Stimulated activated CD8-positive, alpha-beta memory T cell treated with anti-CD3 and anti-CD28 coated beads, Interleukin-12 subunit alpha, Interleukin-12 subunit beta, amount 100 ng/mL, for 1 hour (primary cell): Measurements from ENCODE around the gene SLTM.
"Not testable (repeated sequence)": the region's sequence is repeated elsewhere in the genome, so short reads cannot be mapped to it uniquely, and the experiment has no call there.

ENCODE experiments used
- DNase-seq: peaks from one replicate; pipeline ENCODE4 v3.0.0-alpha.2; 2020; ENCODE audit warnings: low read depth

The SLTM gene

DNA sequence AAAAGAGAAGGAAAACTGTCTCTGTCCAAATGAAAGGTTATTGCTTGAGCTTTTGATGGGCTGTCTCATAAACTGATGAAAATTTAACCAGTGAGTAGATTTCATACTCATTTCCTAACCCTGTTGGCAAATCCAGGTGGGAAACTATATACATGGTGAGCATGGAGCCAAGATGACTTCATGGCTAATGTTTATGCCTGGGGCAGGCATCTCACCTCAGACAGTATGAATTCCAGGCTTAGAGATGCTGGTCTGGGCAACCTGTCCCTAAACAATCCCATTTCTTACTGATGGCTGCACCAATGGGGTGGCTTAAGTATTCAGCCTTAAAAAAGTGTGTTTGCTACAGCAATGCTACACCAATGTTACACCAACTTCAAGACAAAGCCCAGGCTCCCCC, 58.1 kb downstream of the SLTM start:
- DNase-seq = no peak

DNA sequence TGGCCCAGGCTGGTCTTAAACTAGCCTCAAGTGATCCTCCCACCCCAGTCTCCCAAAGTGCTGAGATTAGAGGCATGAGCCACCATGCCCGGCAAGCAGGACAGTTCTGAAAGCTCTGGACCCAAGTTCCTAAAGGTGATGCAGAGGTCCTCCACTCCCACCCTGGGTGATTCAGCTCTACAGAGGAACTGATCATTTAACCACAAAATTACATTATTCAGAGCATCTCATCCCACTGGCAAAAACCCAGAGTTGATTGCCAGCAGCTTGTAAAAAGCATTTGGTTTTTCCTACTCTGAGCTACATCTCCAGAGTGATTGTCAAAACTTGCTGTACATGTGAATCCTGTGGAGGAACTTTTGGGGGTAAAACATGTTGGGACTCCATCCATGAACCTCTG, 60.2 kb downstream of the SLTM start:
- no peak for DNase-seq

DNA sequence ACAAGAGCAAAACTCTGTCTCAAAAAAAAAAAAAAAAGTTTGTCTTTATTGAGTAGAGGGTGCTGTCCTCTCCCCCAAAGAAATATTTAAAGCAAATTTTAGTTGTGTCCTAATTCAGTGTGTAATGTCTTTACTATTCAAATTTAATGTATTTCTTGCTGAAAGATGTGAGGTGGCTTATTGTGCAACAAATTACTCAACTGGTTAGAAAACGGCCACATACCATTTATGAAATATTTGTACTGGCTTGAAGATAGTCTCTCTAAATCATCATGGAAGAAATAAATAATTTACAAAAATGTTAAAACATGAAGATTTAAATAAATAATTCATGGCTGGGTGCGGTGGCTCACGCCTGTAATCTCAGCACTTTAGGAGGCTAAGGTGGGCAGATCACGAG, 63.0 kb downstream of the SLTM start:
- no peak for DNase-seq

DNA sequence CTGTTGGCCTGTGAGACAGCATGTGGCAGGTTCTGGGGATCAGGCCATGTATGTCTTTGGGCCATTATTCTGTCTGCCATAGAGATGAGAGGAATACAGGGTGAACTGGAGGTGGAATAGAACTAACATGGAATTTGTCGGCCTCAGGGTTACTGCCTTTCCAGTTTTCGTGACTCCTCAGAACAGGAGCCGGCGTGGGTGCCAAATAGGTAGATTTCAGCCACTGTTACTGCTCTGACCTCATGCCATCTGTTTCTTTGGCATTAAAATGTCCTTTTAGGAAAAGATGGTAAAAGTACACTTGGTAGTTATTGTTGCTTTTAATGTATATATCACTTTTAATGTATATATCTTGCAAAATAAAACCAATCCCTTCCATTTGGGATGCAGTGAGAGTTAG, 65.6 kb downstream of the SLTM start:
- DNase-seq = no peak

DNA sequence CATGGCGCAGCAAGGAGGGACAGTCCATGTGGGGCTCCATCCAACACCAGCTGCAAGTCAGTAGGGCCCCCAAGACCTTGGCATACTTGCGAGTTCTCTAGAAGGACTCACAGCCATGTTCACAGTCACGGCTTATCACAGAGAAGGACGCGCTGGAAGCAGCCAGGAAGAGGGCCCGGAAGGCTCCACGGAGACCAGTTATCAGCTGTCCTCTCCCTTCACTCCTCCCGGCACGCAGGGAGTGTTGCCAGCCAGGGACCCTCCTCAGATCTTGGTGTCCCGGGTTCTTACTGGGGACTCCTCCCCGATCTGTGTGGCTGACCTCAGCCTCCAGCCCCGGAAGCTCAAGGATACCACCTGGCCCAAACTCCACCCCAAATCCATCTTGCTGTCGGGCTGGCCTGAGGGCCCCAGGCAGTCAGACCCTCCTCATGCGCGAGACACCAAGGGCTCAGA, 68.0 kb downstream of the SLTM start:
- DNase-seq = no peak

DNA sequence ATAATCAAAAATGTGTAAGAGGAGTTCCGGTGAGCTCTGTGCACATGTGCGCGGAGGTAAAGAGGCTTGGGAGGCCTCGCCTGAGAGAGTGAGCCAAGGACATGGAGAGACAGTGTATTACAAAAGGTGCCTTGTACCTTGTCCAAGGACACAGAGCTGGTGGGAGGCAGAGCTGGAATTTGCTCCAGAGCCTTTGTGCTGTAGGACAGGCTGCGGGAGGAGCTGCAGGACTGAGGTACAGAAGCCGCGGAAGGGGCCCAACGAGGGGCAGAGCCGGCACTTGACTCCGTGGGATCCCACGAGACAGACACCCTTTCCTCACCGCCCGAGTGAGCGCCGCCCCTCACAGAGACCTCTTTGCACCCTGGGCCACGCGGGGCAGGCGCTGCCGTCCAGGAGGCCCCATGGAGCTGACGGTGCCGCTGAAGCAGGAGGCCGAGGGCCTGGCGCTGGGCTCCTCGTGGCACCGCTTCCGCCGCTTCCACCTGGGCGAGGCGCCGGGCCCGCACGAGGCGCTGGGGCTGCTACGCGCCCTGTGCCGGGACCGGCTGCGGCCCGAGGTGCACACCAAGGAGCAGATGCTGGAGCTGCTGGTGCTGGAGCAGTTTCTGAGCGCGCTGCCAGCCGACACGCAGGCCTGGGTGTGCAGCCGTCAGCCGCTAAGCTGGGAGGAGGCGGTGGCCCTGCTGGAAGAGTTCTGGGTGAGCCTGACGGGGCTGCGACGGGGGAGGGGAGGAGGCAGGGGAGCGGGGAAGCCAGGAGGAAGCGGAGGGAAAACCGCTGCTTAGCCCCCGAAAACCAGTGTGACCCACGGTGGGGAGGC, 68.7 kb downstream of the SLTM start:
- no peak for DNase-seq

DNA sequence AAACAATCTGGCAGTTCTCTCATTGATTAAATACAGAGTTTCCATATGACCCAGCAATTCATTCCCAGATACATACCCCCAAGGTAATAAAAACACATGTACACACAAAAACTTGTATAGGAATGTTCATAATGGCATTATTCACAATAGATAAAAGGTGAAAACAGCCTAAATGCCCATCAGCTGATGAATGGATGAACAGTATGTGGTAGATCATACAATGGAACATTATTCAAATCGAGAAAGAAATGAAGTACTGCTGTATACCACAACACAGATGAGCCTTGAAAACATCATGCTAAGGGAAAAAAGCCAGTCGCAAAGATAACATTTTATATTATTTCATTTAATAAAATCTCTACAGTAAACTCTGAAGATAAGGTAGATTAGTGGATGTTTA, 71.2 kb downstream of the SLTM start:
- DNase-seq = no peak

DNA sequence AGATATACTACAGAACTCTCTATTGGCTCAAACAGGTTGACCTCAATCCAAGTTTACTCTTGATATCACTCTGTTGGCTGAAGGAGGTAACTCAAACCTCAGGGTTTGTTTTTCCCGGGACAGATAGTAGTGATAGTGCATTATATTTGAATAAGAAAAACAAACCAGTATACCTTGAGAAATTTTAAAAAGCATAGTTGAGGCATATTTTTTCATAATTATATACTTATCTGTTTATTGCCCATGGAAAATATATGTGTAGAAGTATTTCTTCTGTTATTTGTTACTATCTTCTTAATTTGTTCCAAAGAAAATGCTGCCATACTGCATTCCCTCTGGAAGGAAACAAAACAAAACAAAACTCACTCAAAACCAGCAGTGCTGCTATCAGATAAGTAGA, 76.9 kb downstream of the SLTM start:
- DNase-seq = not testable (repeated sequence)

DNA sequence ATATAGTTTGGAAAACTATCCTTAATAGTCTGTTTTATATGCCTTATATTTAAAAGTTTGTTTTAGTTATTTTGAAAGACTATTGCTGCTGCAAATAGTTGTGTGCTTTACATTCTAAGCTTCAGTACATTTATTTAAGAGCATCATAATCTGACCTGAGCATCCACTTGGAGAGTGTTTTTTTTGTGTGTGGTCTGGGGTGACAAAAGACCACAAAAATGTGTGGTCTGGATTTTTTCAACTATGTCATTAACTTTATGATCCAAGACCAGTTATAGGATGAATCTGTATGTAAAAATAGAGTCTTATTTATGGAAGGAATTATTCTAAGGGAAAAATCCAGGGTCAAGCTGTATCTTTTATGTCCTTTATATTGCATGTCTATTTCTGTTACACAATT, 77.4 kb downstream of the SLTM start:
- DNase-seq = no peak

DNA sequence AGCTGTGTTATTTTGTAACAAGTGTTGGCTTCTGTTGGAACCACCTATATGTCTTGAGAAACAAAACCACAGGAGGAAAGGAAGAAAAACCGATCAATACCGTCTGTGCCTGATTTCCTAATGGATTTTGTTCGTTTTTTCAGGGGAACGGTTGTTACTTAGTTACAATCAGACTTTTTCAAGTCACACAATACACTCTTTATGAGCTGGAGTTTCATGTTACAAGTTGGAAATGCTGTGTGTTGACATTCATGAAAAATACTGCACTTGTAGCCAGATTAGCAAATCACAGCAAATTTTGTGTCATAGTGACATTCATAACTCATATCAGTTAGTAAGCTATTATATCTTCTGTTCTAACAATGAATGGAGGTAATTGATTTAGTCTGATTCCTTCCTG, 78.9 kb downstream of the SLTM start:
- DNase-seq = no peak

DNA sequence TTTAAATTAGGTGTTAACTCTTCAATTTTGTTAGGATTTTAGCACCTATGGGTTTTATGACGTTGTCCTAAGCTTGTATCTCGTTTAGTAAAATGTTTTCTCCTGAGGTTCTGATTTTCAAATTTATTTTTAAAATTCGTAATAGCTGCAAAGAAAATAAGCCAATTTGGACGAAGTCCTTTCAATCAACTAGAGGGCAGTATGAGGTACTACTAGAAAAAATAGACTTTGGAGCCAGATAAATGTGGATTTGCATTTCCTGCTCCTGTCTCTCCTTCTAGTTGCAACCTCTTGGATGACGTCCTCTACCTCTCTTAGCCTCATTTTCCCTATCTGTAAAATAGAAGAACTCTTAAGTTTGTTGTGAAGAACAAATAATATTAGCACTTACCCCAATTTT, 81.1 kb downstream of the SLTM start:
- no peak for DNase-seq

DNA sequence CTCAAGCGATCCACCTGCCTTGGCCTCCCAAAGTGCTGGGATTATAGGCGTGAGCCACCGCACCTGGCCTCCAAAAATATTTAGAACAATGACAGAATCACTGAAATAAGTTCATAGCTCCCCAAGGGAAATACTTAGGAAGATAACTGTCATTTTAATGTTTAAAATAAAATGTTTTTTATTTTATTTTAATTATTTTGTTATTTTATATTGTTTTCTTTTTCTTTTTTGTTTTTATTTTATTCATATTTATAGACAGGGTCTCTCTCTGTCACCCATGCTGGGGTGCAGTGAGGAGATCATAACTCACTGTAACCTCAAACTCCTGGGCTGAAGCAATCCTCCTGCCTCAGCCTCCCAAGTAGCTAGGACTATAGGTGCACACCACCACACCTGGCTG, 82.3 kb downstream of the SLTM start:
- not testable (repeated sequence) for DNase-seq

DNA sequence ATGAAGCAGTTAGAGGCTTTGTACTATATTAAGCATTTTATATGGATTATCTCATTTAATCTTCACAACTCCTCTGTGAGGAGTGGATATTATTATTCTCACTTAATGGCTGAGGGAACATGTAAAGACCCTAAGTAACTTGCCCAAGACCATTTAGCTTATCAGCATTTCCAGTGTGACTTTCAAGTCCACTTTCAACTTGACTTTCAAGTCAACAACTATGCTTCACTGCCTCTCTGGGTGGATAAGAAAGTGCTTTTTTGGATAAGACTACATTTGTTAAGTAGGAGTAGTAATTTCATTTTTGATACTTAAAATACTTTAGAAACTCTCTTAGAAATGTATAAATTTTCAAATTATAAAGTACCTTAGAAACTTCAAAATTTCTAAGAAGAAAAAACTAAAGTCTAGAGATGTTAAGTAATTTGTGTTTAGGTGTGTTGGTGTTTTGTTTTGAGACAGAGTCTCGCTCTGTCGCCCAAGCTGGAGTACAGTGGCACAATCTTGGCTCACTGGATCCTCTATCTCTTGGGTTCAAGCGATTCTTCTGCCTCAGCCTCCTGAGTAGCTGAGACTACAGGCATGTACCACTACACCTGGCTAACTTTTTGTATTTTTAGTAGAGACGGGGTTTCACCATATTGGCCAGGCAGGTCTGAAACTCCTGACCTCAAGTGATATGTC, 90.6 kb downstream of the SLTM start:
- DNase-seq = no peak

DNA sequence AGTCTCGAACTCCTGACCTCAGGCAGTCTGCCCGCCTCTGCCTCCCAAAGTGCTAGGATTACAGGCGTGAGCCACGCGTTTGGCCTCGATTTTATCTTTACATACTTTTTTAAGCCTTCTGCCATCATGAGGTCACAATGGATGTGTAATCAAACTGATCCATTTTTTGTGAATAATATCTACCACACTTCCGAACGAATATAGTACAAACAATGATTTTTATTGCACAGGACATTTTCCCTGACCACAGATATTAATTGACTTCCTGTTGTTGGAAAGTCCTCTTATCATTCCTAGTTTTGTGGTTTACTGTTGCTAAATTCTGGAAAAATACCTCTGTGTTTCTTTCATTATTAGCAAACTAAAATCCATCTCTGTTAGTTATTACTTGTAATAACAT, 93.4 kb downstream of the SLTM start:
- no peak for DNase-seq

DNA sequence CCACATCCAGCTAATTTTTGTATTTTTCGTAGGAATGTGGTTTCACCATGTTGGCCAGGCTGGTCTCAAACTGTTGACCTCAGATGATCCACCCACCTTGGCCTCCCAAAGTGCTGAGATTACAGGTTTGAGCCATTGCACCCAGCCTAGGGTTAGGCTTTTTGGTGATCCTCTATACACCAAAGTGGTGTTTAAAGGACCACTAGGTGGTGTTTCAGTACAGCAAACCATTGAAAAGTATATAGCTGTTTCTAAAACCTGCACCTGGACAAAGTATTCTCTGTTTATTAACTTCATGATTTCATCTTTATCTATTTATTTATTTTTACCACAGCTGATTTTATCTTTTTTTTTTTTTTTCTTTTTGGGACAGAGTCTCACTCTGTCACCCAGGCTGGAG, 94.0 kb downstream of the SLTM start:
- DNase-seq = no peak

DNA sequence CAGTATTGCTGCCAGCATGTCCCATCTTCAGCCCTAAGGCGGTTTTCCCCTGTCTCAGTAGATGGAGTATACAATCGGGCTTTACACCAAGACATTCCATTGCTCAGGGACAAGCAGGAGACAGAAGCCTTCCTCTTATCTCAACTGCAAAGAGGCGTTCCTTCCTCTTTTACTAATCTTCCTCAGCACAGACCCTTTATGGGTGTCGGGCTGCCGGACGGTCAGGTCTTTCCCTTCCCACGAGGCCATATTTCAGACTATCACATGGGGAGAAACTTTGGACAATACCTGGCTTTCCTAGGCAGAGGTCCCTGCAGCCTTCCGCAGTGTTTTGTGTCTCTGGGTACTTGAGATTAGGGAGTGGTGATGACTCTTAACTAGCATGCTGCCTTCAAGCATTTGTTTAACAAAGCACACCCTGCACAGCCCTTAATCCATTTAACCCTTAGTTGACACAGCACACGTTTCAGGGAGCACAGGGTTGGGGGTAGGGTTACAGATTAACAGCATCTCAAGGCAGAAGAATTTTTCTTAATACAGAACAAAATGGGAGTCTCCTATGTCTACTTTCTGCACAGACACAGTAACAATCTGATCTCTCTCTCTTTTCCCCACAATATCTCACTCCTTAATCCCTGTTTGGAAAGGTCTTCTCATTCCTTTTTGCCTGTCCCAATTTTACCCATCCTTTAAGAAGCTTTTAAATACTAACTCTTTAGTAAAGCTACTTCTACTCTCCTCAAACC, 99.6 kb downstream of the SLTM start:
- not testable (repeated sequence) for DNase-seq

DNA sequence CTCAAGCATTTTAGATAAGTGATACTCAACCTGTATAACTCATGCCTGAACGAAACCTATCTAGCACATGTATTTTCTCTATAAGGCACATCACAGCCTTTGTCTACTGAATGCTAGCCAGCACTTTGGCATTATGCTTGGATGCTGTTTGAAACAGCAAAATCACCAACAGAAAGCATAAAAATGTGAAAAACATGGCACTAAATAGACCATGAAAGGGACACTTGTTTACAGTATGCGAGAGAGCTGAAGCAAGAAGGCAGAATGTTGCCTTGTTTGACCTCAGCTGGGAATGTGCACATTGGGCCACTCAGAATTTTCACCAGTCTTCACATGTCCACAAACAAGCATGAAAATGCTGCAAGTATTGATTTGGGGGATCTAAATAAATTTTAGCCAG, 102.9 kb downstream of the SLTM start:
- DNase-seq = no peak
